Measurements from ENCODE around the gene CYCS.
"Not testable (repeated sequence)": the region's sequence is repeated elsewhere in the genome, so short reads cannot be mapped to it uniquely, and the experiment has no call there.

The CYCS gene

GRCh38 chr7:25118048-25118753 lies 6.9 kb downstream of the CYCS start:
- no peaks in the 10 kb centered on the region for H3F3A ChIP-seq (ENCODE audit: insufficient read depth, low read length)
- H3K27me3 ChIP-seq (ENCODE audit: insufficient read depth, low read length) = no peaks in the 10 kb centered on the region
- H3K9me3 ChIP-seq (ENCODE audit: low read length) = no peaks in the 10 kb centered on the region
- no peak for TF ChIP-seq CTCF (IDR thresholded peaks at IDR 0.05; ENCODE audit: low read length)
- TF ChIP-seq EZH2 (IDR thresholded peaks at IDR 0.05; ENCODE audit: borderline replicate concordance, low read length) = no peak
- H4K20me1 ChIP-seq (ENCODE audit: insufficient read depth, low read length) = no peaks in the 10 kb centered on the region
- no peaks in the 10 kb centered on the region for H3K9me2 ChIP-seq (ENCODE audit: low read depth, low read length)
- H3K4me3 ChIP-seq (ENCODE audit: low read depth, low read length, poor library complexity, severe bottlenecking) = no peak overlapping the region
- H3K27ac ChIP-seq (ENCODE audit: low read depth, low read length, poor library complexity, severe bottlenecking) = peak overlapping the region; percentile 52
- H3K9ac ChIP-seq (ENCODE audit: low read length) = no peak overlapping the region
- H3K4me1 ChIP-seq (ENCODE audit: insufficient read depth, low read length, severe bottlenecking) = peaks cover 39% of the 10 kb centered on the region
- peaks cover 45% of the 10 kb centered on the region for H3K36me3 ChIP-seq (ENCODE audit: insufficient read depth, low read length)
- peak overlapping the region; percentile 10; the same call in 1 of the 2 replicates for H3K4me2 ChIP-seq (ENCODE audit: low read length)
- no peak overlapping the region for H2AFZ ChIP-seq (ENCODE audit: low read length)
- H3K79me2 ChIP-seq (ENCODE audit: insufficient read depth, low read length) = peaks cover 9% of the 10 kb centered on the region

- no peaks in the 10 kb centered on the region for H3F3A ChIP-seq (ENCODE audit: insufficient read depth, low read length)
- no peaks in the 10 kb centered on the region for H4K20me1 ChIP-seq (ENCODE audit: insufficient read depth, low read length)
- no peak overlapping the region for H2AFZ ChIP-seq (ENCODE audit: low read length)
- no peak overlapping the region for H3K4me3 ChIP-seq (ENCODE audit: low read depth, low read length, poor library complexity, severe bottlenecking)
- H3K9me2 ChIP-seq (ENCODE audit: low read depth, low read length) = no peaks in the 10 kb centered on the region
- H3K27ac ChIP-seq (ENCODE audit: low read depth, low read length, poor library complexity, severe bottlenecking) = peak overlapping the region; percentile 52
- peak overlapping the region; percentile 10; the same call in 1 of the 2 replicates for H3K4me2 ChIP-seq (ENCODE audit: low read length)
- TF ChIP-seq EZH2 (IDR thresholded peaks at IDR 0.05; ENCODE audit: borderline replicate concordance, low read length) = no peak
- TF ChIP-seq CTCF (IDR thresholded peaks at IDR 0.05; ENCODE audit: low read length) = no peak
- H3K79me2 ChIP-seq (ENCODE audit: insufficient read depth, low read length) = peaks cover 8% of the 10 kb centered on the region
- no peaks in the 10 kb centered on the region for H3K27me3 ChIP-seq (ENCODE audit: insufficient read depth, low read length)
- no peak overlapping the region for H3K9ac ChIP-seq (ENCODE audit: low read length)
- peaks cover 38% of the 10 kb centered on the region for H3K36me3 ChIP-seq (ENCODE audit: insufficient read depth, low read length)
- H3K9me3 ChIP-seq (ENCODE audit: low read length) = no peaks in the 10 kb centered on the region
- peaks cover 38% of the 10 kb centered on the region for H3K4me1 ChIP-seq (ENCODE audit: insufficient read depth, low read length, severe bottlenecking)
These were observed 7.6 kb downstream of the CYCS start for GRCh38 chr7:25117226-25118047.

- Histone ChIP-seq H3K9me3 (ENCODE audit: low read length) (no peaks in the 10 kb centered on the region), H3F3A (ENCODE audit: insufficient read depth, low read length) (no peaks in the 10 kb centered on the region), H2AFZ (ENCODE audit: low read length) (no peak overlapping the region), H3K36me3 (ENCODE audit: insufficient read depth, low read length) (peaks cover 29% of the 10 kb centered on the region), H3K27ac (ENCODE audit: low read depth, low read length, poor library complexity, severe bottlenecking) (no peak overlapping the region), H3K4me1 (ENCODE audit: insufficient read depth, low read length, severe bottlenecking) (peaks cover 31% of the 10 kb centered on the region), H4K20me1 (ENCODE audit: insufficient read depth, low read length) (no peaks in the 10 kb centered on the region), H3K79me2 (ENCODE audit: insufficient read depth, low read length) (no peaks in the 10 kb centered on the region; the same call in 1 of the 2 replicates), H3K4me3 (ENCODE audit: low read depth, low read length, poor library complexity, severe bottlenecking) (no peak overlapping the region), H3K9ac (ENCODE audit: low read length) (no peak overlapping the region), H3K9me2 (ENCODE audit: low read depth, low read length) (no peaks in the 10 kb centered on the region), H3K4me2 (ENCODE audit: low read length) (no peak overlapping the region), H3K27me3 (ENCODE audit: insufficient read depth, low read length) (no peaks in the 10 kb centered on the region)
- TF ChIP-seq CTCF (IDR thresholded peaks at IDR 0.05; ENCODE audit: low read length) = no peak
- TF ChIP-seq EZH2 (IDR thresholded peaks at IDR 0.05; ENCODE audit: borderline replicate concordance, low read length) = no peak
These were observed 8.4 kb downstream of the CYCS start for GRCh38 chr7:25116621-25117020.

GRCh38 chr7:25110514-25110913 lies 14.5 kb downstream of the CYCS start:
- not testable (repeated sequence) for H3K79me2 ChIP-seq (ENCODE audit: insufficient read depth, low read length); H3K9me2 ChIP-seq (ENCODE audit: low read depth, low read length); H3K9ac ChIP-seq (ENCODE audit: low read length); H3K4me3 ChIP-seq (ENCODE audit: low read depth, low read length, poor library complexity, severe bottlenecking); H4K20me1 ChIP-seq (ENCODE audit: insufficient read depth, low read length); H3K4me2 ChIP-seq (ENCODE audit: low read length); H3K4me1 ChIP-seq (ENCODE audit: insufficient read depth, low read length, severe bottlenecking); H2AFZ ChIP-seq (ENCODE audit: low read length); H3K27ac ChIP-seq (ENCODE audit: low read depth, low read length, poor library complexity, severe bottlenecking); H3K36me3 ChIP-seq (ENCODE audit: insufficient read depth, low read length); H3K27me3 ChIP-seq (ENCODE audit: insufficient read depth, low read length); H3K9me3 ChIP-seq (ENCODE audit: low read length); H3F3A ChIP-seq (ENCODE audit: insufficient read depth, low read length)
